Stimulated activated CD4-positive, alpha-beta T cell treated with anti-CD3 and anti-CD28 coated beads, Interleukin-15, amount 100 ng/mL, for 48 hours (primary cell): ENCODE data around the gene C20orf204.
"Not testable (repeated sequence)": the region's sequence is repeated elsewhere in the genome, so short reads cannot be mapped to it uniquely, and the experiment has no call there.

ENCODE experiments used
- DNase-seq, 2 donors: peaks; one replicate each; pipeline ENCODE4 v3.0.0-alpha.2; 2020; ENCODE audit warnings: low read depth in 2 of 2

The C20orf204 gene

GRCh38 chr20:64083378-64083803 is 47.4 kb downstream of the C20orf204 start:
- peak in 1 of 2 donors; percentile 65 for DNase-seq

- DNase-seq, result no peak
Measured at GRCh38 chr20:64083804-64084684, 48.1 kb downstream of the C20orf204 start, which contains the start of gene LKAAEAR1. Gene LKAAEAR1, minus strand, starts transcription at chr20:64084398. Its CDS starts 179 bp downstream, at chr20:64084219.

- DNase-seq, result no peak
Measured at GRCh38 chr20:64084685-64085152, 48.7 kb downstream of the C20orf204 start.

GRCh38 chr20:64086801-64087200 is 50.8 kb downstream of the C20orf204 start:
- no peak for DNase-seq

- not testable (repeated sequence) for DNase-seq
Measured at GRCh38 chr20:64087226-64087825, 51.3 kb downstream of the C20orf204 start.

GRCh38 chr20:64088586-64088985 is 52.6 kb downstream of the C20orf204 start:
- not testable (repeated sequence) for DNase-seq
